Gastrocnemius medialis (tissue), 4 donors: ENCODE data around the gene TENM3.

Source experiments
- POLR2A ChIP-seq, 2 donors: fragments of 450-650 bp; IDR thresholded peaks; one replicate each; pipeline ENCODE4 v1.6.1; 2017; ENCODE audit warnings: antibody characterized with exemption in 2 of 2, mild to moderate bottlenecking in 2 of 2, moderate library complexity in 2 of 2
- TF ChIP-seq, protein P1 (sequence below), 5 experiments: fragments of 450-650 bp in 3 of 5; fragments of 200-600 bp in 2 of 5; sonication (generic) in 2 of 5; IDR thresholded peaks in 4 of 5; conservative IDR thresholded peaks in 1 of 5; 1 replicate in 4 of 5; 2 replicates in 1 of 5; pipeline ENCODE4 v1.5.1; 2016 to 2019; ENCODE audit warnings: antibody characterized with exemption in 5 of 5, mild to moderate bottlenecking in 3 of 5, moderate library complexity in 3 of 5

DNA sequence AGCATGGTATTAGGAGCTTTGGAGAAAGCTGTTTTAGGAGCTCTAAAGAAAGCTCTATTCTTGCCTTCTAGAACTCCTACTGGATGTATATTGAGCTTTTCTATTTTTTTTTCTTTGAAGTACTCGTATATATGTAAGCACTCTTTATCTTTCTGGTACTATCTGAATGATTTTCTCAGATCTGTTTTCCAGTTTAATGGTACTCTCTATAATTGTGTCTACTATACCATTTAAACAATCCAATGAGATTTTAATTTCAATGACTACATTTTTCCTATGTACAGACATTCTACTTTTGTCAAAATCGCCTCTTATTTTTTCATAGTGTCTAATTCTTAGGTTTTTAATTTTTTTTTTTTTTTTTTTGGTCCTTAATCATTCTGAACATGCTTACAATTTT is 345.9 kb downstream of the TENM3 start:
- TF ChIP-seq, protein P1, sequence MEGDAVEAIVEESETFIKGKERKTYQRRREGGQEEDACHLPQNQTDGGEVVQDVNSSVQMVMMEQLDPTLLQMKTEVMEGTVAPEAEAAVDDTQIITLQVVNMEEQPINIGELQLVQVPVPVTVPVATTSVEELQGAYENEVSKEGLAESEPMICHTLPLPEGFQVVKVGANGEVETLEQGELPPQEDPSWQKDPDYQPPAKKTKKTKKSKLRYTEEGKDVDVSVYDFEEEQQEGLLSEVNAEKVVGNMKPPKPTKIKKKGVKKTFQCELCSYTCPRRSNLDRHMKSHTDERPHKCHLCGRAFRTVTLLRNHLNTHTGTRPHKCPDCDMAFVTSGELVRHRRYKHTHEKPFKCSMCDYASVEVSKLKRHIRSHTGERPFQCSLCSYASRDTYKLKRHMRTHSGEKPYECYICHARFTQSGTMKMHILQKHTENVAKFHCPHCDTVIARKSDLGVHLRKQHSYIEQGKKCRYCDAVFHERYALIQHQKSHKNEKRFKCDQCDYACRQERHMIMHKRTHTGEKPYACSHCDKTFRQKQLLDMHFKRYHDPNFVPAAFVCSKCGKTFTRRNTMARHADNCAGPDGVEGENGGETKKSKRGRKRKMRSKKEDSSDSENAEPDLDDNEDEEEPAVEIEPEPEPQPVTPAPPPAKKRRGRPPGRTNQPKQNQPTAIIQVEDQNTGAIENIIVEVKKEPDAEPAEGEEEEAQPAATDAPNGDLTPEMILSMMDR (IDR thresholded peaks at IDR 0.05 in 4 of 5, conservative IDR thresholded peaks at IDR 0.05 in 1 of 5), result no peak
- no peak for TF ChIP-seq POLR2A (IDR thresholded peaks at IDR 0.05)
